SK-N-SH (cell line): ENCODE results near the gene MIPOL1. TPM values are rescaled to one million over a fixed set of nuclear protein-coding genes. Genes with fewer than 3 reads are reported as not detected.

Experiments used
- CTCF ChIA-PET: fragments of 300-600, 350-600 bp; formaldehyde crosslinking; extraction: SDS; loops from one replicate; lab custom pipeline; 2021; lab: Yijun Ruan, JAX
- POLR2A ChIA-PET: fragments of 350-600 bp; sonication (Branson Sonifier 250); formaldehyde crosslinking; extraction: SDS; loops from one replicate; lab custom pipeline; 2020; ENCODE audit warnings: antibody characterized with exemption, inconsistent platforms; lab: Yijun Ruan, JAX
- DNase-seq: peaks from one replicate; pipeline ENCODE4 v3.0.0; 2012
- H2AFZ ChIP-seq: fragments of 200-600 bp; sonication (generic); 2 replicates; pipeline ENCODE4 v1.8.1; 2016; ENCODE audit warnings: antibody characterized with exemption, mild to moderate bottlenecking, low read depth
- H3F3A ChIP-seq: fragments of 200-600 bp; sonication (generic); replicated peaks from 2 replicates; pipeline ENCODE3; 2016; ENCODE audit warnings: antibody characterized with exemption, mild to moderate bottlenecking; ENCODE audit not compliant: insufficient read depth
- H3K27ac ChIP-seq, 2 experiments: fragments of 200-500 bp in 1 of 2; fragments of 200-600 bp in 1 of 2; sonication (Bioruptor generic) in 1 of 2; sonication (generic), shearing (Covaris generic) in 1 of 2; 2 replicates each; pipeline versions ENCODE4 v1.5.1 to v1.6.1; 2014 to 2016; ENCODE audit warnings: low read depth in 2 of 2, inconsistent platforms in 1 of 2, low read length in 1 of 2, mild to moderate bottlenecking in 1 of 2, mixed read lengths in 1 of 2
- H3K27me3 ChIP-seq: fragments of 200-600 bp; sonication (generic), shearing (Covaris generic); 2 replicates; pipeline ENCODE4 v1.6.1; 2016; ENCODE audit warnings: mixed run types; ENCODE audit not compliant: insufficient read depth
- H3K36me3 ChIP-seq, 2 experiments: fragments of 200-500 bp in 1 of 2; fragments of 200-600 bp in 1 of 2; sonication (Bioruptor generic) in 1 of 2; sonication (generic) in 1 of 2; replicated peaks in 1 of 2; 2 replicates each; pipeline versions ENCODE3 to v1.5.1; 2014 to 2016; ENCODE audit warnings: low read length in 1 of 2, mild to moderate bottlenecking in 1 of 2; ENCODE audit not compliant: insufficient read depth in 2 of 2, control insufficient read depth in 1 of 2
- H3K4me1 ChIP-seq, 2 experiments: fragments of 200-500 bp in 1 of 2; fragments of 200-600 bp in 1 of 2; sonication (Bioruptor generic) in 1 of 2; sonication (generic), shearing (Covaris generic) in 1 of 2; 2 replicates each; pipeline versions ENCODE4 v1.5.1 to v1.6.1; 2014 to 2016; ENCODE audit warnings: low read depth in 1 of 2, low read length in 1 of 2, mixed run types in 1 of 2; ENCODE audit not compliant: insufficient read depth in 2 of 2, control insufficient read depth in 1 of 2
- H3K4me2 ChIP-seq: fragments of 200-600 bp; sonication (generic), shearing (Covaris generic); 2 replicates; pipeline ENCODE4 v1.6.1; 2017; ENCODE audit warnings: mixed run types
- H3K4me3 ChIP-seq, 2 experiments: fragments of 200-500 bp in 1 of 2; fragments of 200-600 bp in 1 of 2; sonication (Bioruptor generic) in 1 of 2; sonication (generic), shearing (Covaris generic) in 1 of 2; 2 replicates each; pipeline versions ENCODE4 v1.5.1 to v1.8.1; 2014 to 2016; ENCODE audit warnings: low read depth in 2 of 2, inconsistent platforms in 1 of 2, low read length in 1 of 2, mild to moderate bottlenecking in 1 of 2, mixed read lengths in 1 of 2, moderate library complexity in 1 of 2
- H3K79me2 ChIP-seq: fragments of 200-600 bp; sonication (generic); 2 replicates; pipeline ENCODE4 v1.8.1; 2017; ENCODE audit warnings: mild to moderate bottlenecking; ENCODE audit not compliant: insufficient read depth
- H3K9ac ChIP-seq: fragments of 200-600 bp; sonication (generic); 2 replicates; pipeline ENCODE4 v1.6.1; 2017; ENCODE audit warnings: mixed run types
- H3K9me2 ChIP-seq: fragments of 200-600 bp; sonication (generic); 2 replicates; pipeline ENCODE4 v1.6.1; 2017; ENCODE audit warnings: mixed run types
- H3K9me3 ChIP-seq: fragments of 200-600 bp; sonication (generic); 2 replicates; pipeline ENCODE4 v1.6.1; 2017; ENCODE audit warnings: mixed run types, mild to moderate bottlenecking, moderate library complexity
- H4K20me1 ChIP-seq: fragments of 200-600 bp; sonication (generic); 2 replicates; pipeline ENCODE4 v1.6.1; 2017; ENCODE audit warnings: mild to moderate bottlenecking, mixed run types; ENCODE audit not compliant: insufficient read depth
- ELF1 ChIP-seq: IDR thresholded peaks from 2 replicates; pipeline ENCODE4 v1.4.0; 2012
- FOSL2 ChIP-seq: IDR thresholded peaks from 2 replicates; pipeline ENCODE4 v1.4.0; 2012; ENCODE audit warnings: low read depth, mild to moderate bottlenecking, moderate library complexity, borderline replicate concordance
- FOXM1 ChIP-seq: IDR thresholded peaks from 2 replicates; pipeline ENCODE4 v1.4.0; 2012; ENCODE audit warnings: low read depth, mild to moderate bottlenecking
- GATA2 ChIP-seq: sonication (generic); formaldehyde crosslinking; IDR thresholded peaks from 2 replicates; pipeline ENCODE4 v1.5.0; 2020; ENCODE audit warnings: mild to moderate bottlenecking, missing genetic modification reagents
- IRF3 ChIP-seq: fragments of 150-350 bp; IDR thresholded peaks from 2 replicates; pipeline ENCODE4 v1.6.1; 2016; ENCODE audit warnings: mild to moderate bottlenecking, low read depth, low read length
- MAX ChIP-seq: IDR thresholded peaks from 2 replicates; pipeline ENCODE4 v1.4.0; 2012; ENCODE audit warnings: low read depth
- MEF2A ChIP-seq: IDR thresholded peaks from 2 replicates; pipeline ENCODE4 v1.4.0; 2012; ENCODE audit warnings: low read depth, borderline replicate concordance
- RCOR1 ChIP-seq: fragments of 150-350 bp; IDR thresholded peaks from 2 replicates; pipeline ENCODE4 v1.6.1; 2017; ENCODE audit warnings: antibody characterized with exemption, low read length
- REST ChIP-seq: IDR thresholded peaks from 2 replicates; pipeline ENCODE4 v1.6.1; 2012; ENCODE audit warnings: mild to moderate bottlenecking, low read depth, low read length, moderate library complexity
- SIN3A ChIP-seq: IDR thresholded peaks from 2 replicates; pipeline ENCODE4 v1.6.1; 2012; ENCODE audit warnings: low read depth, mild to moderate bottlenecking, low read length, moderate library complexity, borderline replicate concordance
- TAF1 ChIP-seq: IDR thresholded peaks from 2 replicates; pipeline ENCODE4 v1.6.1; 2012; ENCODE audit warnings: low read depth, mild to moderate bottlenecking, low read length, moderate library complexity, borderline replicate concordance
- TCF12 ChIP-seq: IDR thresholded peaks from 2 replicates; pipeline ENCODE4 v1.4.0; 2012
- TEAD4 ChIP-seq: IDR thresholded peaks from 2 replicates; pipeline ENCODE4 v1.4.0; 2012; ENCODE audit warnings: mild to moderate bottlenecking, borderline replicate concordance; ENCODE audit not compliant: insufficient read depth
- USF2 ChIP-seq: fragments of 150-350 bp; IDR thresholded peaks from 2 replicates; pipeline ENCODE4 v1.6.1; 2017; ENCODE audit warnings: antibody characterized with exemption, low read length, low read depth, borderline replicate concordance
- WGBS: methylation state at CpG from one replicate; pipeline ENCODE4 v1.1.6; 2017; ENCODE audit warnings: low lambda C conversion rate; 5-methylcytosine and 5-hydroxymethylcytosine counted together
- polyA plus RNA-seq, 3 experiments: library from polyadenylated mRNA; depleted of rRNA; stranded (reverse); fragments of >200 nt; gene quantifications; 2 replicates each; pipeline ENCODE4 v1.2.3, GENCODE V29; 2012

Gene MIPOL1
- polyA plus RNA-seq, 1 of the 3 experiments (the other 2 are of a cell fraction): 0.23 TPM

GRCh38 chr14:37590428-37591139, 392.8 kb downstream of the MIPOL1 start:
- Histone ChIP-seq H2AFZ (no peak overlapping the region), H3K4me3 (no peak overlapping the region), H3K9me3 (no peaks in the 10 kb centered on the region), H3F3A (no peaks in the 10 kb centered on the region), H3K36me3 (no peaks in the 10 kb centered on the region), H4K20me1 (no peaks in the 10 kb centered on the region), H3K4me1 (no peaks in the 10 kb centered on the region), H3K9ac (no peak overlapping the region), H3K4me2 (no peak overlapping the region), H3K79me2 (no peaks in the 10 kb centered on the region), H3K27ac (no peak overlapping the region), H3K27me3 (peaks cover 25% of the 10 kb centered on the region), H3K9me2 (no peaks in the 10 kb centered on the region)
- WGBS: 15% methylated on average over 4 of the region's 4 CpGs
- ChIA-PET CTCF (no interaction called here), POLR2A (no interaction called here)
- no peak for DNase-seq
- TF ChIP-seq TAF1: no peak
- TF ChIP-seq SIN3A: no peak
- TF ChIP-seq TCF12: no peak
- TF ChIP-seq IRF3: no peak
- TF ChIP-seq TEAD4: no peak
- no peak for TF ChIP-seq MEF2A
- no peak for TF ChIP-seq REST
- no peak for TF ChIP-seq MAX
- TF ChIP-seq FOXM1: no peak
- TF ChIP-seq FOSL2: no peak

GRCh38 chr14:37591311-37591940, 393.7 kb downstream of the MIPOL1 start:
- H3K9me2 ChIP-seq: no peaks in the 10 kb centered on the region
- CTCF ChIA-PET: no interaction called here
- H3K27me3 ChIP-seq: peaks cover 33% of the 10 kb centered on the region
- TF ChIP-seq REST (no peak), ELF1 (no peak), FOSL2 (no peak), RCOR1 (no peak), GATA2 (CRISPR knock-in tag) (no peak), USF2 (no peak)

More at GRCh38 chr14:37591311-37591940, 393.7 kb downstream of the MIPOL1 start:
- no peak for DNase-seq
- Histone ChIP-seq H2AFZ (no peak overlapping the region), H3F3A (no peaks in the 10 kb centered on the region), H3K4me3 (no peak overlapping the region), H4K20me1 (no peaks in the 10 kb centered on the region), H3K36me3 (no peaks in the 10 kb centered on the region), H3K4me1 (no peaks in the 10 kb centered on the region), H3K27ac (no peak overlapping the region), H3K79me2 (no peaks in the 10 kb centered on the region), H3K9me3 (no peaks in the 10 kb centered on the region), H3K9ac (no peak overlapping the region), H3K4me2 (no peak overlapping the region)
- POLR2A ChIA-PET: no interaction called here
- 26% methylated on average over 18 of the region's 45 CpGs for WGBS
